Tongue (tissue), 2 donors: ENCODE results near the gene SELENOI. TPM values are rescaled to one million over a fixed set of nuclear protein-coding genes. Genes with fewer than 3 reads are reported as not detected.
"Not testable (repeated sequence)": the region's sequence is repeated elsewhere in the genome, so short reads cannot be mapped to it uniquely, and the experiment has no call there.

Experiments
- DNase-seq: peaks from one replicate; pipeline ENCODE4 v3.0.0-alpha.2; 2015
- total RNA-seq: library from RNA; depleted of rRNA; stranded (reverse); fragments of >200 nt; gene quantifications from one replicate; pipeline ENCODE4 v1.2.3, GENCODE V29; 2014

The SELENOI gene, protein sequence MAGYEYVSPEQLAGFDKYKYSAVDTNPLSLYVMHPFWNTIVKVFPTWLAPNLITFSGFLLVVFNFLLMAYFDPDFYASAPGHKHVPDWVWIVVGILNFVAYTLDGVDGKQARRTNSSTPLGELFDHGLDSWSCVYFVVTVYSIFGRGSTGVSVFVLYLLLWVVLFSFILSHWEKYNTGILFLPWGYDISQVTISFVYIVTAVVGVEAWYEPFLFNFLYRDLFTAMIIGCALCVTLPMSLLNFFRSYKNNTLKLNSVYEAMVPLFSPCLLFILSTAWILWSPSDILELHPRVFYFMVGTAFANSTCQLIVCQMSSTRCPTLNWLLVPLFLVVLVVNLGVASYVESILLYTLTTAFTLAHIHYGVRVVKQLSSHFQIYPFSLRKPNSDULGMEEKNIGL
- total RNA-seq = 20.6 TPM

DNA sequence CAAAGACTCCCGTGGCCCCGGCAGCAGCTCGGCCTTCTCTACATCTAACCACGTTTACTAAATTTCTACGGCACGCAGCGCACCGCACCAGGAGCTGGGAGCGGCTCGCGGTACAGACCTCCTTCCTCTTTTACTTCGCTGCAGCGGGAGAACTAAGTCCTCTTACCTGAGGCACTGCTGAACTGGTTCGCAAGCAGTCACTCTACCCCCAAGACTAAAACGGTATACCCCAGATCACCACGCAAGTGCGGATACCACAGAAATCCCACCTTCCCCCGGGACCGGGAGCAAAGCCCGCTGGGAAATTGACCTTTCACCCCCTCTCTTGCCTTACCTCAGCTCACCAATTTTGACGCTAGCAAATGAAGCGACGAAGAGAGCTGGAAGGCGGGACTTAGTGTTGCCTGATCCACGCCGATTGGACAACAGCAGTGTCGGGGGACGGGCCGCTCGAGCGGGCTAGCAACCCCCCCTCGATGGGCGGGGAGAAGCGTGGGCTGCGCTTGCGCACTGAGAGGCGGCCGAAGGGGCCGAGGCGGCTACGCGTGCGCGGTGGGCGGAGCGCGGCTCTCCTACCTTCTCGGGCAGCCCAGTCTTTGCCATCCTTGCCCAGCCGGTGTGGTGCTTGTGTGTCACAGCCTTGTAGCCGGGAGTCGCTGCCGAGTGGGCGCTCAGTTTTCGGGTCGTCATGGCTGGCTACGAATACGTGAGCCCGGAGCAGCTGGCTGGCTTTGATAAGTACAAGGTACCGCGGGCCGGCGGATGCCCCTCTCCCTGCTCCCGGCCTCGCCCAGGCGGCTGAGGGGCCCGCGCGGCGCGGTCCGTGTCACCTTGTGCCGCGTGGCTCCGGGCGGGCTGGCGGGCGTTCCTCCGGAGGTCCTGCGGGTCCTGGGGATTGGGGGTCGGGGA lies at the start of gene SELENOI:
SELENOI (plus strand) TSS at position 599 of the 909 bp plus-strand sequence; CDS start at position 689, 90 bp downstream.
- DNase-seq = peak; percentile 100

DNA sequence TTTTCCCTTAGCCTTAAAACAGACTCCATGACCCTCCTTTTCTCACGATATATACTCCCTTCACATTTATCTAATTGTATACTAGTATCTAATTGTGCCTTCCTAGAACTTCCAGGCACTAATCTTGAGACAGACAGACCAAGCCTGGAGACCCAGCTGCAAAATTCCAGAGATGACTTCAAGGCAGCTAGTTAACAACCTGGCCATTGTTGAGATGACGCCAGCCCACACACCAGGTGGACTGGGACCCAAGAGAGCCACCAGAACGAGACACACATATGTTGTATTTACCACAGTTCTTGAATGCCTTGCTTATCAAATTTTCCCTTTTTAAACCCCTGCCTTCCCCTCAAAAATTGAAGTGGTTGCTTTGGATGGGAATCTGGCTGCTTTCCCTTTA lies 48.9 kb upstream of the SELENOI start:
- DNase-seq = no peak

DNA sequence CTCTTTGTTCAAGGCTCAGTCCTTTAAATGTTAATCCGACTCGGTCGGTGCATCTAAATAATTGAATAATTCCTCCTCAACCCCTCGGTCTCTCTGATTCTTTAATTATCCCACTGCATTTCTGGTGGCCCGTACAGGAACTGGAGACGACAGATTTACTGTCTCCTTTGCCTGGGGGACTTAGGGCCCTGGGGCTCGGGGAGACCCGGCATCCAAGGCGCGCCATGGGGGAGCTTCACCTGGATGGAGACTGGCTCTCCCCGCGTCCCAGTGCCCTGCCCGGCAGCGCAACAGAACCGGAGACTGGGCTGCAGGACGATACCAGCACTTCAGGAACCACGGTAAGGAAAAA lies 47.7 kb upstream of the SELENOI start:
- no peak for DNase-seq

DNA sequence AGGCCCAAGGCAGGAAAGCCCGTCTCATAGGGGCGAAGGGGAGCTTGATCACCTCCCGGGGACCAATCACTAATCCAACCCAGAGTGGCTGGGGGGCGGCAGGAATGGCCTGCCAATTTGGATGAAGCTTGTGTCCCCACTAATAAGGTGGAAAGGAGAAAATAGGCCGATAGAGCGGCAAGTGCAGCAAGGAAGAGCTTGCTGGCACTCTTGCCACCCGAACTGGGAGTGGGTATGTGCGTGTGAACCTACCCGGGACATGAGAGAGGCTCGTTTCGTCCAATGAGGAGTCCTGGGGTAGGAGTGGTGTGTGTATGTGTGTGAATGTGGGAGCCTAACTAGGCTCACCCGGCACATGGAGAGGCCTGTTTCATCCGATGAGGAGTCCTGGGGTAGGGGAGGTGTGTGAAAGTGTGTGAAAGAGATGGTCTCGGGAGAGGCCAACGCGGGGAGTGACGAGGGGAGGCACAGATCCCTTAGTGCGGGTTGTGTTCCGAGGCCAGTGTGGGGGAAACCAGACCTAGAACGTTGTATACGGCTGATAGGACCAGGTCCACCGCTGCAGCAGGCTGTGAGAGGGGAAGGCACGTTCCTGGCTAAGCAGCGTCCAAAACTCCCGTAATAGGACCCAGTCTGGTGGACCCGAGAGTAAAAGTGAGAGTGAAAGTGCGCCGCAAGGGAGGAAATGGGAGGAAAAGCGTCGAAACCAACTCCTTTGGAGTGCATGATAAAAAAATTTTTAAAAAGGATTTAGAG lies 47.1 kb upstream of the SELENOI start:
- peak; percentile 67 for DNase-seq

DNA sequence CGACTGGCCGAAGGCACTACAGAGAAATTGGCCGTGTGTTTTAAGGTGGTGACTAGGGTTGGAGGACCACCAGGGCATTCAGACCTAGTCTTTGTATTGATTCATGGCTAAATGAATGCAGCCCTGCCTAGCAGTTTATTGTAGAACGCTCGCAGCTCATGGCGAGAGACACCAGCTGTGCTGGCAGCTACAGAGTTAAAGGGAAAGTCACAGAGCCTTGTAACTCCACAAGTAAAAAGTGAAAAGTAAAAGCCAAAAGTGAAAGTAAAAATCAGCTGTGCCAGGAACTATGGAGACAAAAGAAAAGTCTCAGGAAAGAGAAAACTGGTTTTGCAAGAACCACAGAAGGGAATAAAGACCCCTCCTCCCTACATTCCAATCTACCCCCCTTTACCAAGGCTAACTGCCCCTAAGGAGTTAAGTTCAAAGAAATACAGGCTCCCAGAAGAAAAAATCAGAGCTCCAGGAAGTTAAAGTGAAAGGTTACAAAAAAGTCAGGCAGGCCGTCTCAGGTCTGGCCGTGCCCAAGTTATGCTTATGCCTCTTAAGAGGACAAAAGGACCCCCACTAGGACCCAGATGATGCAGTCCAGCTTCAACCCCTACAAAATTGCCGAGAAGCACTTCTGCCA lies 46.4 kb upstream of the SELENOI start:
- peak; percentile 79 for DNase-seq

DNA sequence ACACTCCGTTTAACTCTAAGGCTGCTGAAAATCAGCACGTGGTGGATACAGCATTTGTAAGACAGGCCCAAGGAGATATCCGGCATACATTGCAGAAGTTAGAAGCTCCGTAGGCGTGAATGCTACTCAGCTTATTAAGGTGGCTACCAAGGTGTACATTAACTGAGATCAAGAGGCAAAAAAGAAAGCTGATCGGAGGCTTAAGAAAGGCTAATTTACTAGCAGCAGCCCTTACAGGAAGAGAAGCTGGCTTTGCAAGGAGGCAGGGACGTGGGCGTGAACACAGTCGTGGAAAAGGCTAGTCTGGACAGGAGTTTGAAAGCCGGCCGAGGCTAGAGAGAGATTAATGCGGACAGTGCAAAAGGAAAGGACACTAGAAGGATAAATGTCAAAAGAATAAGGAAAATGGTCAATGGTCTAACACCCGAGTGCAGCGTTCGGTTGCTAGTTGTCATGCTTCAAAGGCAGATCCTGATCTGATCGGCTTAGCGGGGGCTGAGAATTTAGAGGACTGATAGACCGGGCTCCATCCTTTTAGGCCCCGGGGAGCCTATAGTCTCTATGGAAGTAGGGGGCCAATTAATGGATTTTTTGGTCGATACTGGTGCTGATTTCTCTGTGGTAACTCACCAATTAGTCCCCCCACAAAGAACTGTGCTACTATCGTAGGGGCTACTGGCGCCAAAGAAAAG lies 45.6 kb upstream of the SELENOI start:
- peak; percentile 51 for DNase-seq

DNA sequence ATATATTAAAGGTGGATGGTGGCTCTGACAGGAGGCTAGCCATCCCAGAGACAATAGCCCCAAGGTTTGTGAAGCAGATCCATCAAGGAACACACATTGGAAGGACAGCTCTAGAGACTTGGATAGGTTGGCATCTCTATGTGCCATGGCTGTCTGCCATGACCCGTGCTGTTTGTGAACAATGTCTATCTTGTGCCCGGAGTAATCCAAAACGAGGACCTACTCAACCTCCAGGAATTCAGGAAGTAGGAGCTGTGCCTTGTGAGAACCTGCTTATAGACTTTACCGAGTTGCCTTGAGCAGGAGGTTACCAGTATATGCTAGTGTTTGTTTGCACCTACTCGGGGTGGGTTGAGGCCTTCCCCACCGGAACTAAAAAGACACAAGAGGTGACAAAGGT lies 43.1 kb upstream of the SELENOI start:
- no peak for DNase-seq

DNA sequence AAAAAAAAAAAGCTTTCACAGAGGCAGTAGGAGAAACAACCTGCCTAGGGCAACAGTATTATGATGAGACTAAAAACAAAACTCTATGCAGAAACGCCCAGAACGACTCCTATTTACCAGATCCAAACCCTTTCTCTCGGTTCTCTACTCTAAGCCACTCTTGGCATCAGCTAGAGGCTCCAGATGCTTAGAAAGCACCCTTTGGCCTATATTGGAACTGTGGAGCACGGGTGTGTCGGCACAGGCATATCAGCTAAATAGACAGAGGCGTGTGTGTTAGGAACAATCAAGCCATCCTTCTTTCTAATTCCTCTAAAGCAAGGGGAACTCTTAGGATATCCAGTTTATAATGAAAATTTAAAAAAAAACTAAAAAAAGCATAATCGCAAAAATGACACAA lies 40.8 kb upstream of the SELENOI start:
- peak; percentile 77 for DNase-seq

DNA sequence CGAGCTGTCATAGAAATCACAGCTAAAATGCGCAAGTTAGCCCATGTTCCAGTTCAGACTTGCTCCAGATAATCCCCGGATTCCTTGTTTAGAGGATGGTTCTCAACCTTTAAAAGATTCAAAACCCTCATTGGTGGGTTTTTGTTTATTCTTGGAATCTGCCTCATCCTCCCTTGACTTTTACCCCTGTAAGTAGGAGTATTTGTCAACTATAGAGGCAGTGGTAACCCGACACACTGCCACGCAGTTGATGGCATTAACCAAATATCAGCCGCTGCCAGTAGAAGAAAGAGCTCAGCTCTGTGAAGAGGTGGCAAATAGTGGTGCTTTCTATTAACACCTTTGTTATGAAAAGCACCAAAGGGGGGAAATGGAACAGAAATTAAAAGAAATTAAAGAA lies 40.4 kb upstream of the SELENOI start:
- DNase-seq = peak; percentile 35

DNA sequence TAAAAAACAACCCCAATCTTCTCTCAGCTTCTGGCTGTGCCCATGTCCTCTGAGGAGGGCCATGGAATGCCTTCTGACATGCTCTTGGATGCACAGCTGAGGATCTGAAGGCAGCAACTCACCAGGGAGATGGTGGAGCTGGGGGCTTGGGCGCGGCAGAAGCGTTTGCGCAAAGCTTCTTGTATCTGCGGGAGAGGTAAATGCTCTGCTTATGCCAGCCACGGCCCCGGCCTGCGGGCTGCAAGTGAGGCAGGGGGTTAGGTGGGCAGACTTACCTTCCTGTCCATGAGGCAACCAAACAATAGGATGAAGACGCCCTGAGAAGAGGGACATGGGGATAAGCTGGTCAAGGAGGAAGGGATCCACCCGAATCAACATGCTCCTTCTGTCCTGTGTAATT lies 36.0 kb upstream of the SELENOI start:
- no peak for DNase-seq

DNA sequence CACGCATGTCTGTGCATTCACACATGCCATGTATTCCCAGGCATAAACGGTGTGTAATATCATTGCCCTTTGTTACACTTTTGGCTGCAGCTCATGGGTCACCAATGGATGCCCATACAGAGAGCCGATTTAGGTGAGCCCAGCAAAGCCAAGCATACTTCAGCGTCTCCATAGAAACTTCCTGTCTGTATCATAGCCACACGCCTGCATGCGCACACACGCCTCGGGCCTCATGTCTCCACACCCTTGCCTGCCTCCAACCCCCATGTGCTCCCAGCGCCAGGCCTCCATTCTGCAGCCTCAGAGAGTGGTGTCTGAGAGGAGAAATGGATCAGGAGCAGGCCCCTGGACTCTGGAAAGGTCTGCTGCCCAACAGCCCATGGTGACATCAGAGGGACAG lies 33.5 kb upstream of the SELENOI start:
- peak; percentile 27 for DNase-seq

DNA sequence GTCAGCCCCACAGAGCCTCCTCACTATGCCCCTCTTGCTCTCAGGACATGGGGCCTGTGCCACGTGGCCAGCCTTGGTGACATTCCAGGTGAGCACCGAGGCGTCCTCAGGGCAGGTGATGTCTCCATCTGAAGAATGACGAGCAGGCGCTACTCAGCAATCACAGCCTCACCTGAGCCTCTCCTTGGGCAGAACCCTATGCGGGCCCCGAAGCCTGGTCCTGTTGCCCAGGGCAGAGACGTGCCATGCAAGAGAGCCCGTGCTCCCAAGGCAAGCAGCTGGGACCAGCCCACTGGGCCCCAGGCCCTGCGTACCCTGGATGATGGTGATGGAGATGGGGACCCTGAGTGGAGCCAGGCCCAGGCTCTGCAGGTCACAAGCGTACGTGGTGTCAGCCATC lies 32.5 kb upstream of the SELENOI start:
- DNase-seq = no peak

DNA sequence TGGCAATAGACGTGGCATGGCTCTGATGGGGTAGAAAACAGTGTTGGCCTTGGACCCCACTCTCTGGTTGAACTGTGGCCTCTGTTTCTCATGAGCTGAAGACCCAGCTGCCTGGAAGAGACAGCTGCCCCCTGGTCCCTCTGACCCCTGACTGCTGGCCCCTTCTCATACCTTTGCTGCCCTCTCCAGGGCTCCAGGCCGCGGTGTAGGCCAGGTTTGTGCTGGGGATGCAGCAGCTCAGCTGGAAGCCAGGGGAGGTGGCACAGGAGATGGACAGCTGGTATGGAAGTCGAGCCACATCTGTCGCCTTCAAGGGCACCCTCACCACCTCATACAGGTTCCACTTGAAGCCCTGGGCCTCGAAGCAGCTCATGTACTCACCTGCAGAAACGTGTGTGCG lies 31.7 kb upstream of the SELENOI start:
- DNase-seq = no peak

DNA sequence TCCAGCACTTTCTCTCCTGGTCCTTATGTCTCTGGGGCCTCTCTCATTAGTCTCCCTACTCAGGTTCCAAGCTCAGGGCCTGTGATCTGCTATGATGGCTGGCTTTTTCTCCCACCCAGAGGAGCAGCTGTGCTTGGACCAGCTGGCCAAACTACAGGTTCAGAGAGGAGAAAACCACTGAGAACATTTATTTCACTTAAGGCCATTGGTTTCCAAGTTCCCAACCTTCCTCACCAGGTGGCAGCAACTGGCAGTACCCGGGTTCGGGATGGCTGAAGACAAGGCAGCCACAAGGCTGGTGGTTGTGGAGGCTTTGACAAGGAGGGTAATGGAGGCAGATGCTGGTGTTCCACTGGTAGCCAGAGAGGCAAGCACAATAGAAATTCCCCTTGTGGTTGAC lies 29.9 kb upstream of the SELENOI start:
- DNase-seq = peak; percentile 49

DNA sequence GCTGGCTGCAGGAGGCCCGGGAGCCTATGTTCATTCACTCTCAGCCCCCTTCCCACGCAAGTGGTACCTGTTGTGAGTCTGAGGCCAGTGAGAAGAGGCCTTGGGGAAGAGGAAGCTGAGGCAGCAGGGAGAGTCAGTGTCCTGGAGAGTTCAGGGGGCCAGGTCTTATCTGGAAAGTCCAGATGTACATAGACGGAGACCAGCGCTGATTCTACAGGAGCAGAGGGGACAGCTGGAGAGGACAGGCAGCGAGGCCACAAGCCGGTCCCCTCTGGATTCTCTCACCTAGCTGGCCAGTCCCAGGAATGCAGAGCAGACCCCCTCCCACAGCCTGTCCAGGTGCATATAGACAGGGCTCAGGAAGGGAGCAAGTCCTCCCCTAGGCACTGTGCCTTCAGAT lies 29.1 kb upstream of the SELENOI start:
- no peak for DNase-seq

DNA sequence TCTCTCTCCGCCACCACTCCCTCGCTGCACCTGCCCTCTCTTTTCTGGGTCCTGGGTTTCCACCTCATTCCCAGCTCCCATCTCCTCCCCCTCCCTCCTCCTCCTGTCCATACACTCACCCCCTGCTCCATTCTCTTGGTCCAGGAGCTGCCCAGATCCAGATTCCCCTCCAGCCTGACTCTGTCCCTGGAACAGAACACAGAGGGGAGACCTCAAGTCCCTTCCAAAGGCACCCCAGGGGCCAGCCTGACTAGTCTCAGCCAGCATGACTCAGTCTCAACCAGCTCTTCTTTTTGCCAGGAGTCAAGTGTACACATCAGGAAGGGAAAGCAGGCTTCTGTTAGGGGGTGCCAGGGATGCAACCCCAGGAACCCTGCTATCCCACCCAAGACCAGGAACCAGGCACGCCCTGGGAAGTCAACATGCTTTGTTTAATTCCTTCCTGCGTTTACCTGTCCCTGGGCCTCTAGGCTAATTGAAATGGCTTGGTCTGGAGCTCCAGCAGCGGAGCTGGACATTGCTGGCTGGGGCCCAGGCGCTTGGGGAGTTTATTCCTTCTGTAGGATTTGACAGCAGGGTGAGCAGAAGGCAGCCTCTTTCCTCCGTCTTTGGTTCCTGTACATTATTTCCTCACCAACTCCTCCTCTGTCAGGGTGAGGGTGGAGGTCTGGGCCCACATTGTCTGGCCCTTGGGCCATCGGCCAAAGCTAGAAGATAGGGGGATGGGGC lies 28.4 kb upstream of the SELENOI start:
- no peak for DNase-seq

DNA sequence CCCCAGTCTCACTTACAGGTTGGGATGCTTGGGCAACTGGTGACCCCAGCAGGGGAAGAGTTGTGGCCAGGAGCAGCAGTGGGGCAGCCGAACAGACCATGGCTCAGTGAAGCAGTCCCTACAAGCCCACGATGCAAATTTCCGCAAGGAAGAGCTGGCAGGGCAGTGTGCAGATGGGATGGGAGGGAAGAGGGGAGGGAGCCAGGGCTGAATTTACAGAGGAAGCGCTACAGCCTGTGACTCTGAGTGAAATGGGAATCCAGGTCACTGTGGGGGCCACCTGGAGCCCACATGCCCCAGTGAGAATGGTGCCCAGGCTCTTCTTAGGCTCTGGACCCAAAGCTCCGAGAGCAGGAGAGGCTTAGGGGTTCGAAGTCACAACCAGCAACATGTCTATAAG lies 27.0 kb upstream of the SELENOI start:
- DNase-seq = no peak

DNA sequence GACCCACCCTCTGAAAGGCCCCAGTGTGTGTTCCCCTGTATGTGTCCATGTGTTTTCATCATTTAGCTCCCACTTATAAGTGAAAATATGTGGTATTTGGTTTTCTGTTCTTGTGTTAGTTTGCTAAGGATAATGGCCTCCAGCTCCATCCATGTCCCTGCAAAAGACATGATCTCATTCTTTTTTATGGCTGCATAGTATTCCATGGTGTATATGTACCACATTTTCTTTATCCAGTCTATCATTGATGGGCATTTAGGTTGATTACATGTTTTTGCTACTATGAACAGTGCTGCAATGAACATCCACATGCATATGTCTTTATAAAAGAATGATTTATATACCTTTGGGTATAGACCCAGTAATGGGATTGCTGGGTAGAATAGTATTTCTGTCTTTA lies 21.5 kb upstream of the SELENOI start:
- DNase-seq = not testable (repeated sequence)

DNA sequence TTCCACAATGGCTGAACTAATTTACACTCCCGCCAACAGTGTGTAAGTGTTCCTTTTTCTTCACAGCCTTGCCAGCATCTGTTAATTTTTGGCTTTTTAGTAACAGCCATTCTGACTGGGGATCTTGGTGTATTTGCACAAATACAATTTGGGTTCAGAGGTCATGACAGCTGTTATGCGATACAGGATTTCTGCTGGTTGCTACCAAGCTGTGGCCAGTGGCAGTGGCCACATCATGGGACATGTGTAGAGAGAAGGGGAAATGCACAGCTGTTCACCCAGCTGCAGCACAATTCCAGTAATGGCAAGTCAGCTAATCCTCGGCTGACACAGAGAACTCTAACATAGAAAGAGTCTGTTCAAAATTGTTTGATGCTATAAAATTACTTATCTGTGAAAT lies 21.0 kb upstream of the SELENOI start:
- peak; percentile 63 for DNase-seq

DNA sequence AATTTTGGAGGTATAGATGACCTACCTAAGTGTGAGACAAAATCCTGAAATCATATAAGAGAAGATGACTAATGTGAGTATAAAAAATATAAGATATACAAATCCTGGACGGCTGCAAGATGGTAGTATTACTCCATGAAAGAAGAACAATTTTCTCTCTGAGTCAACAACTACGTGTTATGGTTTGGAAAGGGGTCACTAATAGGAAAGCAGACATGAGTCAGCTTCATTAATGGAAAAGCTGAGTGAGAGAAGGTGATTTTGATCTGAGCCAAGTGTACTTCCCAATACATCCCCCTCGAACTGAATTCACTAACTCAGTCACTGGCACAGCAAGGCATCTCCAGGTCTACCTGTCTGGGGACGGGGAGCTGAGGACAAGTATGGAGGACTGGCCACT lies 20.1 kb upstream of the SELENOI start:
- DNase-seq = no peak

DNA sequence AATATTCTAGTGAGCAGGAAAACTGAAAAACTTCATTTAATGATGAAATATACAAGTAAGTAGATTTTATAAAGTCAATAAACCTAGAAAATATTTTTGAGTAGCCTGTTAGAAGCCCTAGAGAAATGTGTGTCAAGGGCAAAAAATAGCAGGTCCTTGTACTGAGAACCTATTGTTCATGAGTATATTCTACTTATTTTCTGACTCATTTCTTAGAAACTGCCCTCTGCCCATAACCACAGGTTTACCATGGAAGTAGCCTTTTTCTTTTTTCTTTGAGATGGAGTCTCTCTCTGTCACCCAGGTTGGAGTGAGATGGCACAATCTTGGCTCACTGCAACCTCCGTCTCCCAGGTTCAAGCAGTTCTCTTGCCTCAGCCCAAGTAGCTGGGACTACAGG lies 19.4 kb upstream of the SELENOI start:
- DNase-seq = no peak
